ENCODE results near the gene SLC47A2. TPM values are rescaled to one million over a fixed set of nuclear protein-coding genes. Genes with fewer than 3 reads are reported as not detected.

SLC47A2 gene
- total and polyA plus RNA-seq, 5 donors from 2014 or later: not detected

- H3K27ac Mint-ChIP-seq: peak overlapping the region; percentile 79 to 90 (median 83)
- no peaks in the 10 kb centered on the region for H3K27me3 Mint-ChIP-seq
- no peaks in the 10 kb centered on the region for H3K27me3 ChIP-seq (ENCODE audit: control insufficient read depth, insufficient read depth, low read length)
- H3K9me3 ChIP-seq (ENCODE audit: control insufficient read depth in 2 of 2, low read length in 2 of 2): no peaks in the 10 kb centered on the region
- H3K27ac ChIP-seq (ENCODE audit: insufficient read depth, low read length, poor library complexity, severe bottlenecking): peak overlapping the region; percentile 59
- H3K4me1 Mint-ChIP-seq: peaks cover 19 to 53% (median 31%) of the 10 kb centered on the region in 4 donors
- no peaks in the 10 kb centered on the region for H3K36me3 ChIP-seq (ENCODE audit: control insufficient read depth, insufficient read depth, low read length)
- peaks cover 0 to 2% (median 0%) of the 10 kb centered on the region in 7 donors for H3K9me3 Mint-ChIP-seq
- DNase-seq: no peak
- H3K4me1 ChIP-seq (ENCODE audit: control insufficient read depth, insufficient read depth, low read length, poor library complexity, severe bottlenecking): peaks cover 18% of the 10 kb centered on the region
- no peaks in the 10 kb centered on the region for H3K36me3 Mint-ChIP-seq
- peak overlapping the region; percentile 37 to 73 (median 71) for H3K4me3 Mint-ChIP-seq
- ATAC-seq (ENCODE audit: low read depth in 2 of 2): peak in 1 of 2 donors; percentile 20
- H3K4me3 ChIP-seq (ENCODE audit: low read depth, low read length): peak overlapping the region; percentile 15
Observed at GRCh38 chr17:19723964-19724363, 7.6 kb upstream of the SLC47A2 start.

GRCh38 chr17:19720631-19721426 lies 4.4 kb upstream of the SLC47A2 start:
- Mint-ChIP-seq H3K27me3 (peaks cover 4% of the 10 kb centered on the region), H3K4me3 (peak overlapping the region in 1 of 4 donors; percentile 32), H3K36me3 (no peaks in the 10 kb centered on the region), H3K27ac (peak overlapping the region in 1 of 3 donors; percentile 67), H3K9me3 (peaks cover 0 to 2% (median 0%) of the 10 kb centered on the region in 7 donors), H3K4me1 (peaks cover 9 to 38% (median 23%) of the 10 kb centered on the region in 4 donors)
- Histone ChIP-seq H3K4me1 (ENCODE audit: control insufficient read depth, insufficient read depth, low read length, poor library complexity, severe bottlenecking) (peaks cover 18% of the 10 kb centered on the region), H3K27ac (ENCODE audit: insufficient read depth, low read length, poor library complexity, severe bottlenecking) (no peak overlapping the region), H3K4me3 (ENCODE audit: low read depth, low read length) (no peak overlapping the region), H3K27me3 (ENCODE audit: control insufficient read depth, insufficient read depth, low read length) (no peaks in the 10 kb centered on the region), H3K36me3 (ENCODE audit: control insufficient read depth, insufficient read depth, low read length) (no peaks in the 10 kb centered on the region), H3K9me3 (ENCODE audit: control insufficient read depth in 2 of 2, low read length in 2 of 2) (no peaks in the 10 kb centered on the region)
- no peak for DNase-seq
- no peak for ATAC-seq (ENCODE audit: low read depth in 2 of 2)

- H3K4me1 Mint-ChIP-seq: peaks cover 2 to 34% (median 16%) of the 10 kb centered on the region in 4 donors
- Histone ChIP-seq H3K4me1 (ENCODE audit: control insufficient read depth, insufficient read depth, low read length, poor library complexity, severe bottlenecking) (peaks cover 18% of the 10 kb centered on the region), H3K9me3 (ENCODE audit: control insufficient read depth in 2 of 2, low read length in 2 of 2) (no peaks in the 10 kb centered on the region), H3K27me3 (ENCODE audit: control insufficient read depth, insufficient read depth, low read length) (no peaks in the 10 kb centered on the region), H3K4me3 (ENCODE audit: low read depth, low read length) (no peak overlapping the region), H3K27ac (ENCODE audit: insufficient read depth, low read length, poor library complexity, severe bottlenecking) (no peak overlapping the region), H3K36me3 (ENCODE audit: control insufficient read depth, insufficient read depth, low read length) (no peaks in the 10 kb centered on the region)
- H3K9me3 Mint-ChIP-seq: peaks cover 0 to 2% (median 0%) of the 10 kb centered on the region in 7 donors
- peaks cover 4% of the 10 kb centered on the region for H3K27me3 Mint-ChIP-seq
- H3K4me3 Mint-ChIP-seq: no peak overlapping the region
- ATAC-seq (ENCODE audit: low read depth in 2 of 2) (no peak), DNase-seq (no peak)
- no peaks in the 10 kb centered on the region for H3K36me3 Mint-ChIP-seq
- peak overlapping the region in 1 of 3 donors; percentile 59 for H3K27ac Mint-ChIP-seq
Observed at GRCh38 chr17:19720210-19720475, 3.8 kb upstream of the SLC47A2 start.

- ATAC-seq (ENCODE audit: low read depth in 2 of 2): no peak
- no peaks in the 10 kb centered on the region for H3K27me3 ChIP-seq (ENCODE audit: control insufficient read depth, insufficient read depth, low read length)
- no peaks in the 10 kb centered on the region for H3K36me3 Mint-ChIP-seq
- peaks cover 0 to 30% (median 14%) of the 10 kb centered on the region in 4 donors for H3K4me1 Mint-ChIP-seq
- no peaks in the 10 kb centered on the region for H3K9me3 ChIP-seq (ENCODE audit: control insufficient read depth in 2 of 2, low read length in 2 of 2)
- H3K4me1 ChIP-seq (ENCODE audit: control insufficient read depth, insufficient read depth, low read length, poor library complexity, severe bottlenecking): peaks cover 12% of the 10 kb centered on the region
- H3K4me3 ChIP-seq (ENCODE audit: low read depth, low read length): no peak overlapping the region
- H3K27ac Mint-ChIP-seq: peak overlapping the region in 1 of 3 donors; percentile 74
- H3K27me3 Mint-ChIP-seq: peaks cover 4% of the 10 kb centered on the region
- H3K36me3 ChIP-seq (ENCODE audit: control insufficient read depth, insufficient read depth, low read length): no peaks in the 10 kb centered on the region
- no peak for DNase-seq
- H3K9me3 Mint-ChIP-seq: peaks cover 0 to 2% (median 0%) of the 10 kb centered on the region in 7 donors
- H3K27ac ChIP-seq (ENCODE audit: insufficient read depth, low read length, poor library complexity, severe bottlenecking): no peak overlapping the region
- H3K4me3 Mint-ChIP-seq: no peak overlapping the region
Observed at GRCh38 chr17:19719355-19720209, 3.2 kb upstream of the SLC47A2 start.

- no peak overlapping the region for H3K4me3 Mint-ChIP-seq
- Histone ChIP-seq H3K4me3 (ENCODE audit: low read depth, low read length) (no peak overlapping the region), H3K4me1 (ENCODE audit: control insufficient read depth, insufficient read depth, low read length, poor library complexity, severe bottlenecking) (peaks cover 4% of the 10 kb centered on the region), H3K27me3 (ENCODE audit: control insufficient read depth, insufficient read depth, low read length) (no peaks in the 10 kb centered on the region), H3K27ac (ENCODE audit: insufficient read depth, low read length, poor library complexity, severe bottlenecking) (no peak overlapping the region), H3K9me3 (ENCODE audit: control insufficient read depth in 2 of 2, low read length in 2 of 2) (no peaks in the 10 kb centered on the region), H3K36me3 (ENCODE audit: control insufficient read depth, insufficient read depth, low read length) (no peaks in the 10 kb centered on the region)
- peaks cover 0 to 23% (median 11%) of the 10 kb centered on the region in 4 donors for H3K4me1 Mint-ChIP-seq
- H3K27me3 Mint-ChIP-seq: peaks cover 4% of the 10 kb centered on the region
- DNase-seq (no peak), ATAC-seq (ENCODE audit: low read depth in 2 of 2) (no peak)
- peak overlapping the region in 1 of 3 donors; percentile 74 for H3K27ac Mint-ChIP-seq
- peaks cover 0 to 2% (median 0%) of the 10 kb centered on the region in 7 donors for H3K9me3 Mint-ChIP-seq
- no peaks in the 10 kb centered on the region for H3K36me3 Mint-ChIP-seq
Observed at GRCh38 chr17:19718613-19719354, 2.4 kb upstream of the SLC47A2 start.

GRCh38 chr17:19718041-19718612 lies 1.7 kb upstream of the SLC47A2 start:
- H3K4me1 Mint-ChIP-seq: peaks cover 0 to 22% (median 10%) of the 10 kb centered on the region in 4 donors
- peaks cover 0 to 2% (median 0%) of the 10 kb centered on the region in 7 donors for H3K9me3 Mint-ChIP-seq
- H3K4me3 ChIP-seq (ENCODE audit: low read depth, low read length): no peak overlapping the region
- H3K36me3 ChIP-seq (ENCODE audit: control insufficient read depth, insufficient read depth, low read length): no peaks in the 10 kb centered on the region
- peak overlapping the region in 2 of 3 donors; percentile 69 to 84 for H3K27ac Mint-ChIP-seq
- peaks cover 3% of the 10 kb centered on the region for H3K4me1 ChIP-seq (ENCODE audit: control insufficient read depth, insufficient read depth, low read length, poor library complexity, severe bottlenecking)
- no peak for ATAC-seq (ENCODE audit: low read depth in 2 of 2)
- H3K36me3 Mint-ChIP-seq: no peaks in the 10 kb centered on the region
- peaks cover 4% of the 10 kb centered on the region for H3K27me3 Mint-ChIP-seq
- H3K9me3 ChIP-seq (ENCODE audit: control insufficient read depth in 2 of 2, low read length in 2 of 2): no peaks in the 10 kb centered on the region
- no peaks in the 10 kb centered on the region for H3K27me3 ChIP-seq (ENCODE audit: control insufficient read depth, insufficient read depth, low read length)
- H3K4me3 Mint-ChIP-seq: no peak overlapping the region
- H3K27ac ChIP-seq (ENCODE audit: insufficient read depth, low read length, poor library complexity, severe bottlenecking): no peak overlapping the region
- DNase-seq: no peak

GRCh38 chr17:19717411-19717908 lies 1.1 kb upstream of the SLC47A2 start:
- DNase-seq: no peak
- H3K36me3 ChIP-seq (ENCODE audit: control insufficient read depth, insufficient read depth, low read length): no peaks in the 10 kb centered on the region
- H3K4me1 ChIP-seq (ENCODE audit: control insufficient read depth, insufficient read depth, low read length, poor library complexity, severe bottlenecking): no peaks in the 10 kb centered on the region
- peaks cover 0 to 2% (median 0%) of the 10 kb centered on the region in 7 donors for H3K9me3 Mint-ChIP-seq
- peaks cover 0 to 21% (median 7%) of the 10 kb centered on the region in 4 donors for H3K4me1 Mint-ChIP-seq
- no peaks in the 10 kb centered on the region for H3K27me3 ChIP-seq (ENCODE audit: control insufficient read depth, insufficient read depth, low read length)
- H3K4me3 ChIP-seq (ENCODE audit: low read depth, low read length): no peak overlapping the region
- no peak overlapping the region for H3K27ac ChIP-seq (ENCODE audit: insufficient read depth, low read length, poor library complexity, severe bottlenecking)
- H3K36me3 Mint-ChIP-seq: no peaks in the 10 kb centered on the region
- peak overlapping the region in 1 of 3 donors; percentile 84 for H3K27ac Mint-ChIP-seq
- H3K9me3 ChIP-seq (ENCODE audit: control insufficient read depth in 2 of 2, low read length in 2 of 2): no peaks in the 10 kb centered on the region
- H3K4me3 Mint-ChIP-seq: peak overlapping the region in 1 of 4 donors; percentile 87
- H3K27me3 Mint-ChIP-seq: peaks cover 4% of the 10 kb centered on the region
- no peak for ATAC-seq (ENCODE audit: low read depth in 2 of 2)

Measured in CD4-positive, CD25-positive, alpha-beta regulatory T cell (primary cell).